Activated T-cell treated with anti-CD3 and anti-CD28 coated beads, Interleukin-2, amount 50 U/mL, for 1 hour (primary cell): Measurements from ENCODE around the gene KIF26B.

ENCODE experiments used
- DNase-seq: peaks from one replicate; pipeline ENCODE4 v3.0.0-alpha.2; 2020

Gene KIF26B

DNA sequence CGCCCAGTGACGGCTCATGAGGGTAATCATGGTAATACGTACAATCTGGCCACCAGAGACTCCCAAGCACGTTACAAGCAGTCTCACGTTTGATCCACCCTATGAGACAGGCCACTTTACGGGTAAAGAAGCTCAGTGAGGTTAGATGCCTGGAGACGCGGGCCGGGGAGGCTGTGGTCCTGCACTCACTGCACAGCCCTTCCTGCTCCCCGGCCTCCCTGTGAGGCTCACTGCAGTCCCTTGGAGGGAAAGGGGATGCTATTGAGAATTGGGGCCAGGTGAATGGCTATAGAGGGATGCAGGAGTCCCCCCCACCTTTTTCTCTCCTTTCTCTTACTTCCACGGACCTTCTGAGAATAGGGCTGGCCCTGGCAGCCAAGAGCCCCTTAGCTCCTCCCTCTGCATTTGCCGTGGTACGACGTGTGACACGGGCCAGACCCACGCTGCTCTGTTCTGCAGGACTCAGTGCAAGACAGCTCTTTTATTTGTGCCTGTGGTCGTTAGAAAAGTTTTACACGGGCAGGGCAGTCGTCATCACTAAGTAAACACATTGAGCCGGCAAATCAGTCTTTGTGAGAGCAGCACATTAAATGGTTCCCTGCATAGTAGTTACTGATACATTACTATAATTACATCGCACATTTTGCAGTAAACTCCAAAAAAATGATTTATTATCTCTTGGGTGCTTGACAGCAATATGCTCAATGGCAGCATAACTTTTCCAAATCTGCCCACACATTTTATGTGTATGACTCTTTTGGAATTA, 18.8 kb downstream of the KIF26B start:
- DNase-seq, result no peak

DNA sequence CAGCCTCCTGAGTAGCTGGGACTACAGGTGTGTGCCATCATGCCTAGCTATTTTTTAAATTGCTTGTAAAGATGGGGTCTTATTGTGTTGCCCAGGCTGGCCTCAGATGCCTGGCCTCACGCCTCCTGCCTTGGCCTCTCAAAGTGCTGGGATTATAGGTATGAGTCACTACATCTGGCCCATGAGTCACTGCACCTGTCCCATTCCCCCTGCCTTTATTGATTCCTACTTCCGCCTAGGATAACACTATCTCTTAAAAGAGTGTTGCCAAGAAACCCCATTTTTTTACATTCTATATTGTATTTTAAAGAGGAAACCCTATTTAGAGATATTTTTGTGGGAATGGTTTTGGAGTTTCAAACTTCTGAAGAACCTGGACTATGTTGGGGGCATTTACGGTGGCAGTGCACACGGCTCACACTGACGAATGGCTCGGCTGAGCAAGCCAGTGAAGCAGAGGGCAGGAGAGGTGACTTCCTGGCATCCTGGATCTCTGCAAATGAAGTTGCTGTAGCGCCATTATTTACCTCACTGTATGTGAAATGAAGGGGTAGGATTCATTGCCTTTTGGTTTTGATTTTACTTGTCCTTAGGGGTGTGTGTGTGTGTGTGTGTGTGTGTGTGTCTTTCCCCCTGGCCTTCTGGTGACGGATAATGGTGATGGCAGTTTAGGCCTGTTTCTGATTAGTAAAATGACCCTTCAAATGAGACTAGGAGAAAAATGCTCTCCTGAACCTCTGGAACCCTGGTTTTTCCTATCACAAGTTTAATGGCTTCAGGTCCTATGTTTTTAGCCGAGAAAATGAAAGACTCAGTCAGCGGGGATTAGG, 22.5 kb downstream of the KIF26B start:
- no peak for DNase-seq

DNA sequence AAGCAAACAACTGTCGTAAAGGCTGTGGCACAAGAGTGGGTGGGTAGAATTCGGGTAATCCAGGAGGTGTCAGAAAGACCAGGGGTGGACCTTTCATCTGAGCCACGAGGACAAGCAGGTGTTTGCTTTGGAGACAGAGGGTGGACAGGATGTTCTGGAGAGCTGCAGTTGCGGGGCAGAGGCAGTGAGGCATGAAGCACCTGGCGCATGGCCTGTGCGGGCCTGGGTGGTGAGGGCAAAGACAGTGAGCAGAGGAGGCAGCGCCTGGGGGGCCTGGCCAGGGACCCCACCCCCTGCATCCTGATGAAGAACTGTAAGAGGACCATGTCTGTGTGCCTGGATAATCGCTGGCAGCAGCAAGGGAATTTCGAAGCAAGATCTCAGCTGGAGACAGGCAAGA, 24.9 kb downstream of the KIF26B start:
- DNase-seq, result no peak

DNA sequence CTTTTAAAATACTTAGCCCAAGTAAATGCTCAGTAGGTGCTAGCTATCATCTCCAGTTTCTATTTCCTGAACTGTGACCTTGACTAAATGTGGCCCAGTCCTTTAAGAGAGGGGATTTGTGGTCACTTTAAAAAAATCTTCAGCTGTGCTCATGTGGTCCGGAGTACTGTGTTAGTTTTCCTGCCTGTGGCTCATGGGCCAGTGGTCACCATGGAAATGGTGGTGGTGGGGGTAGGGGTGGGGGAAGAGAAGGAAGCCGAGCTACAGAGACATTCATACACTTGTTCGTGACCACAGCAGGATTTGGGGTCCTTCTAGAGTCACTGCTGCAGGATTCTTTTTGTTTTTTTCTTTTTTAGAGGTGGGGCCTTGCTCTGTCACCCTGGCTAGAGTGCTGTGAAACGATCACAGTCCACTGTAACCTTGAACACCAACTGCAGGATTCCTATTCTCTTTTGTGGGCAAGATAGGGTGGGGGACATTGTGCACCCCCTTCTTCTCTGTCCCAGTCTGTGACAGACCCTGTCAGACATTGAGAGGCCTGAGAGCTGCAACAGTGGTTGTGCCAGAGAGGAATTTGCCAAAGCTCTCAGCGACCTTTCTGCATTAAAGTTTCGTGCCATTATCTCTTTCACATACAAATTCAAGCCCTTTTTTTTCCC, 25.8 kb downstream of the KIF26B start:
- no peak for DNase-seq

DNA sequence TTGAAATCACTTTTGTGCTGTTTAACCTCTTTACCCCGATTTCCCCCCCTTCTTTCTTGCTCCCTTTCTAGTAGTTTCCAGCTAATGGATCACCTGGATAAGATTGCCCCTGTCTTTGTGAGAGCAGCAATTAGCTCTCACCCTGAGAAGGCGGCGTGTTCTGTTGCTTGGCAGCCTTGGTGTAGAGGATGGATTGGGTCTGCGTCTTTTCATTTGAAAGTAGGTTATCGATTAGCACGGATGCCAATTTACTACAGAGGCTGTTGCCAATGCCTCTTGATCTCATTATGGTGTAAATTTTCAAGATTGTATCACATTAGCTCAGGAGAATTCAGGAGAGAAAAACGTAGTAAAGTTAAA, 26.4 kb downstream of the KIF26B start:
- DNase-seq, result no peak

DNA sequence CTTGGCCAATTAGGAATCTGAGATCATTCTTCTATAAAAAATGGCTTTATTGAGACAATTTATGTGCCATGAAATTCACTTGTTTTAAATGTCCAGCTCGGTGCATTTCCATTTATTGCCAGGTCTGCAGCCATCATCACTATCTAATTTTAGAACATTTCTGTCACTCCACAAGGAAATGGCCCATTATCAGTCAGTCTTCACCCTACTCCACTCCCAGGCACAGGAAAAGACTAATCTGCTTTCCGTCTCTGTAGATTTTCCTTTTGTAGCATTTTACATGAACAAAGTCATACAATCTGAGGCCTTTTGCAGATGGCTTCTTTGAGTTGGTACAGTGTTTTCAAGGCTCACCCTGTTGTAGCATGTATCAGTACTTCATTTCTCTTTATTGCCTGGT, 27.2 kb downstream of the KIF26B start:
- no peak for DNase-seq

DNA sequence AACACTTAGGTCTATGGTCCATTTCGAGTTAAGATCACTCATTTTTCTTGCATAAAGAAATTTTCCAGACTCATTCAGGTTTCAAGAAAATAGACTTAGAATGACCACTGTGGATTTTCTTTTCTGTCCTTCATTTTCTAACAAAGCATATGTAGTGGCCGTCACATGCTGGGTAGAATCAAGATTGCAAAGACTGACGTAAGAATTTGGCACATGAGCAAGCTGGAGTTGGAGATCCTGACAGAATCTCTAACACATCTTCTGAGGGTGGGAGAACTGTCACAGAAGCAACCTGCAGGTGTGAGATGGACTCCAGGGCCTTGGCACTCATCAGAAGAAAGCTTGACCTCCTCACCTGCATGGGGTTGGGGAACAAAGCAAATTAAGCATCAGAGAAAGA, 28.6 kb downstream of the KIF26B start:
- DNase-seq, result no peak

DNA sequence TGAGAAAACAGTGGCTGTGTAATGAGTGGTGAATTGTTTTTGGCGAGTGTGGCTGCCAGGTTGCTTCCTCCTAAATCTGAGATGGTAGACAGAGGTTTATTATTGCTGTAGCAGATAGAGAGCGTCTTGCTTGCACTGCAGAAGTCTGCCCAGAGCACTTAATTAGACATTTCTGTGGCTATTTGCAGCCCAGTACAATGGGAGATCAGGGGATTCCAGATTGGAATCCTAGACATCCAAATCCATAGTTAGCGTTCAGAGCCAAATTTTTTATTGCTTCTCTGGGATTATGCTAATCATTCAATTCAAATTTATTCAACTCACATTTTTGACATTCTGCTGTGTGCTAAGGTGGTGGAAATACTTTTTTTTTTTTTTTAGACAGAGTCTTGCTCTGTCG, 30.0 kb downstream of the KIF26B start:
- DNase-seq, result no peak

DNA sequence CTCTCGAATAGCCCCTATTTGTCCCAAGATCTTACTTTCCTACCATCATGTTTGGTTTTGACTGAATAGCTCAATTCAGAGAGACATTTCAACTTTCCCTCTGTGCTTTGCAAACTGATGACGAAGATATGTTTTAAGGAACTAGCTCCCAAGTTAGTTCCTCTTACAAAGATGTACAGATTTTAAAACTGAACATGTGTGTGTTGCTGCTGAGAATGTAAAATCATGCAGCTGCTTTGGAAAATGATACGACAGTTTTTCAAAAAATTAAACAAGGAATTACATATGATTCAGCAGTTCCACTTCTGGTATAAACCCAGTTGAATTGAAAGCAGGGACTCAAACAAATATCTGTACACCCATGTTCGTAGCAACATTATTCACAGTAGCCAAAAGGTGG, 33.6 kb downstream of the KIF26B start:
- no peak for DNase-seq

DNA sequence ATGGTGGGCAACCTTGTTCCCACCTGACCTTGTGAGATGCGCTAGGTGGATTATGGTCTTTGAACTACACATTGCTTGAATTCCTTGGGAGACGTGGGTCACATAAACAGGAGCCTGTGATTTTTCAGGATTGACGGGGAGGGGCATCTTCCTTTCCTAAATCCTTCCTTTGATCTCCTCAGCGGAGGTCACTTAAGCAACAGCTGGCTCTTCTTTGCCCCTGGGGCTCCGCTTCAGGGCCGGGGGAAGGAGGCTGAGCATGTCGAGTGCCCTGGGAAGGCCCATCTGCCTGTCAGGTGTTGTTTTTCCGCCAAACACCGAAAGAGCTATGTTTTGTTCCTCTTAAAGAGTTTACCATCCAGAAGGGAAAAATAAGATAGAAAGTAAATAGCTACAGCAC, 40.6 kb downstream of the KIF26B start:
- DNase-seq, result no peak

DNA sequence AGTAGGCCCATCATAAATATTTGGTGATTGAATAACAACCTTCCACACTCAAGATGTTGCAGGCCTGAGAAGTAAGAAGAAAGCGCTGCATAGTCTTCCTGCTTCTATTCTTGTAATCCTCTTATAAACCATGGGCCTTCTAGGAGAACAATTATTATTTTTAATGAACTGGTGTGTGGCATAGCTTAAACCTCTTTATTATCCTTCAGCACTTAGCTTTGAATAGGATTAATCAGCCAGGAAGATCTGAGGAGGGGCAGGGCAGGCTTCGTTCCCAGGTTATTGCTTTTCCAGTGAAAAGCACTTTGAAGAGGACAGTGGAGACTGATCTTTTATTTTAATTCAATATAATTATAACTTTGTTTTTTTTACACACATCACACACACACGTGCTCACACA, 42.3 kb downstream of the KIF26B start:
- DNase-seq, result no peak

DNA sequence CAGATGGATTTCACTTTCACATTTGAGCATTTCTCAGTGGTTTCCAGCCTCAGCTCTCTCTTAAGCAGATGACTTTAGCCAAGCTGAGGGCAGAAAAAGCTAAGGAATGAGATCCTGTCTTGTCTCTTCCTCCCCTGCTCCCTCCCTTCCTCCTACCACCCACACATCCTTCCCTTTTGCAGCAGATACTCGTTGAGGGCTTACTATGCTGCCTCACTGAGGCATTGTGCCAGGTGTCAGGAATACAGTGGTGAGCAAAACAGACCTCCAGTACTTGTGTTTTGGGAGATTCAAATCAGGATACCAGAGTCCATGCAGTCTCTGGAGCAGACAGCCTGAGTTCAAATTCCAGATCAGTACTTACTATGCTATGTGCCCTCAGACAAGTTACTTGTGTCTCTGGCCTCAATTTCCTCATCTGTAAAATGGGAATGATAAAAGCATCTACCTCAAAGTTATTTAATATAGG, 43.2 kb downstream of the KIF26B start:
- no peak for DNase-seq

DNA sequence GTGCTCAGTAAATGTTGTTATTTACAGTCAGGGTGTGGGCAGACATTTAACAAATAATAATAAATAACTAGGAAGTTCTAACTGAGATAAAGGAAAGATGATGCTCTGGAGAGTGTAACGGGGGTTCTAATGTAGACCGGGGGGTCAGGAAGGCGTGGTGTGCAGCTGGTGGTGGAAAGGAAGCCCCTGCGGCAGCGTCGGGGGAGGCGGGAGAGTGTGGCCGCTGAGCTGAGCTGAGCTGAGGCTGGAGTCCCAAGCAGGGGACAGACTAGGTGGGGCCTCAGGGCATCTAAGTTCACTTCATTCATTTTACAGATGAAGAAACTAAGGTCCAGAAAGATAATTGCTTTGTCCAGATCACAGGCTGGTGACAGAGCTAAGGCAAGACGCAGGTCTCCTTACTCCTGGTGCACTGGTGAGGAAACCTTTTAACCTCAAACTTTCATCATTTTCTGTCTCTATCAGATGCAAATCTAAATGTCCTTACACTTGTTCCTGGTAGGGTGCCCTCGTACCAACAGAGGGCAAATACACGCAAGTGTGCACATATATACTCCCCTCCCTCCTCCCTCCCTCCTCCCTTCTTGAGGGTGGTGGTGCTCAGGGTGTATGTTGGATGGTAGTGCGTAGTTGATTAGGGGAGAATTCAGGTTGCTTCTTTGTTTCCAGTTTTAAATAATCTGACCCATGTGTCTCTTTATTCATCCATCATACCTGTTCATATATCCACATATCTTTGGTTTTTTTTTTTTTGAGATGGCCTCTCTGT, 44.1 kb downstream of the KIF26B start:
- DNase-seq, result no peak

DNA sequence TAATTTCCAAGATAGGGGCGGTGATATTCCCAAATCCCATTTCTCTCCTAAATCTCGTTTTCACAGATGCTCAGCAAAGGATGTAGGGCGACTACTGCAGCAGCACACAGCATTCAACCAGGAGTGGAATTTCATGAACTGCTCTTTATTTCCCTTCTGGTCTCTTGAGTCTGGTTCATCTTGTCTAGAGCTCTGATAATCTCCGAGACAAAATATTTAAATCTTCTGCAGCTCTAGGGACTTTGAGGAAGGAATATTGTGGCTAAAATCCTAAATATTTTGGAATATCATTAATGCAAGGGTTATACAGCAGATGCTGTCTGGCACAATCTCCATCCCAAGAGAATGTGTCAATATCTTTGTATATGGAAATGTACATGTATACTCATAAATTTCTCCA, 45.4 kb downstream of the KIF26B start:
- no peak for DNase-seq

DNA sequence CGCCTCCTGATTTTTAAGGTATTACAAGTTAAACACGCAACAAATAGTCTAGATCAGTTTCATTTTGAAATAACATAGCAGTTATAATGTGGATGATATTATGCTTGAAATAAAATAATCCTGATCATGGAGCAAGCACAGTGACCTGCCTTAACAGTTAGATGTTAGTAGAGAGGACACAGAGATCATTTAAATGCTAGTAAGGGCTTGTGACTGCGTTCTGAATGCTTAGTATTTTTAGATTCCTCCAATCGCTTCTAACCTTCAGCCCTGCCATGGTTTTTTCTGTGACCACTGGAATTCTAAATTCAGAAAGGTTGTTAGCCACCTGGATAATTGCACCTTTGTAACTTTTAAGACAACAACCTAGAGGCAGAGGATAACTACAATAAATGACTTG, 46.4 kb downstream of the KIF26B start:
- DNase-seq, result no peak

DNA sequence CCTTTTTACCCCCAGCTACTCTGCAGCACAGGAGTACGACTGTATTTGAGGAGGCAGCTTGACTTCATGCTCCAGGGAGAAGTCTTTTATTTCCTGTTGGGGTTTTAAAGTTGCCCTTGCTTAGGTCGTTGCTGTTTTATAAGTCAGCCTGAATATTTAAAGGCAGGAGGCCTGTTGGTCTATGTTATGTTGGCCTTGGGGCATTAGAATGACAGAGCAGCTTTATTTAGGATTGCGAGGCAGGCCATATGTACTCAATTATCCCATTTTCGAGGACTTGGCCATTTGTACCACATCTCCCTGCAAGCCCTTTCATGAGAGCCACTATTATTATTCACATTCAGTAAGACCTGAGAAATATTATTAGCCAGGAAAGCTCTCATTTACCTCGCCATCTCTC, 47.0 kb downstream of the KIF26B start:
- DNase-seq, result no peak

DNA sequence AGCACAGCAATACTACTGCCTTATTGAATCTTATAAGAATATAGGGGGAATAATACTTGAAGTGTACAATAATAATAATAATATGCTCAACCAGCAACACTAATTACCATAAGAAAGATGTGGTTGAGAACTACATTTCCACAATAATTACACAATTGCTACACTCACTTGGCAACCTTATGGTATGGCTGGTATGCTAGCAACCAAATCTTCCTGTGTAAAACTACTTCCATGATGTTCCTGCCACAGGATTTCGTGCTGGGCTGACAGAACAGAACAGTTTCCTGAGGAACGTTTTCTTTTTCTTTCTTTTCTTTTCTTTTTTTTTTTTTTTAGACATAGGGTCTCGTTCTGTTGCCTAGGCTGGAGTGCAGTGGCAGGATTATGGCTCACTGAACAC, 50.6 kb downstream of the KIF26B start:
- DNase-seq, result no peak

DNA sequence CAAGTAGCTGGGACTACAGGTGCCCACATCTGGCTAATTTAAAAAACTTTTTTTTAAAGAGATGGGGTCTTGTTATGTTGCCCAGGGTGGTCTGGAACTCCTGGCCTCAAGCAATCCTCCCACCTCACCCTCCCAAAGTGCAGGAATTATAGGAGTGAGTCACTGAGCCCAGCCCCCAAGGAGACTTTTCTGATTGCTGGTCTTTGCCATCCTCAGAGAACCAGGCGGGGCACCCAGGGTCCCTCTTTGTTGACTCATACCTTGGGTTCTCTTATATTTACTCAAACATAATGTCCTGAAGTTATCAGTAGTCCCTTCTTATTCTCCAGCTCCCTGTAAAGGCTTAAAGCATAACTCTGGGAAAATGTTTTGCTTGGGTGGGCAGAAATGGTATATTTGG, 51.1 kb downstream of the KIF26B start:
- no peak for DNase-seq

DNA sequence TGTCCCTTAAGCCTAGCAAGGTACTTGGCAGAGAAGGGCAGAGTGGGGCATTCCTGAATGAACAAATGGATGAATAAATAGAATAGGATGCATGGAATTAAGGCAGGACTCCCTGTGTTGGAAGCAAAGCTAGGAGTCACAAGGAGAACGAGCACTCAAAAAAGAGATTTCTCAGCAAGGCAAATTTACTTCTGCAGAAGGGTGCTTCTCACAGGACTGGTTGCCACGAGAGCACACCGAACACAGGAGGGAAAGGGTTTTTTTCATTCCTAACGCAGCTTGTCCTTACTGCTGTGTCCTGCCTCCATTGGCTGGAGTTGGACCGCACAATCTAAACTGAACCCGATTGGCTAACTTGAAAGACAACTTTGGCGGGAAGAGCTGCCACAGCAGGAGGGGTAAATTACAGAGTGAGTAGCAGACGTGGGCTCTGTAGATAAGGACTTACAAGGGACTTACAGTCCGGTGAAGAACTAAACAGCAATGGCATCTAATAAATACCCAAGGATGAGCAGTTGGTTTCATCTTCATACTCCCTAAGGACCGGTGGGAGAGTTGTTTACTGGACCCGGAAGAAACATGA, 52.4 kb downstream of the KIF26B start:
- no peak for DNase-seq

DNA sequence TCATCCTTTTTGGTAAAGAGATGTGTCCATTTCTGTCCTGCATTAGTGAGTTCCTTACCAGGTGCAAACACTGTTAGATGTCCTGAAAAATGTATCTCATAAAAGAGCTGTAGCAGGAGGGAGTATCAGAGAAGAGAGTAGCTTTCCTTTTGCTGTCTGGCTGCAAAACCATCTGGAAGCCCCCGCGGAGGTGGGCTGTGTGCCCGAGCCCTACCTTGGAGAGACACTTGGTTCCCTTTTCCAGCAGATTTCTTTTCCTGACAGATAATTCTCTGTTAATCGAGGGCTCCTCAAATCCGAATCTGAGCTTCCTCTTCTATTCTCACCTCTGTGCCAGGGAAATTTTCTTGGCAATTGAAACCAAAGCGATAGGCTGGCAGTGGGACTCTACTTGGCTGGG, 53.0 kb downstream of the KIF26B start:
- no peak for DNase-seq

DNA sequence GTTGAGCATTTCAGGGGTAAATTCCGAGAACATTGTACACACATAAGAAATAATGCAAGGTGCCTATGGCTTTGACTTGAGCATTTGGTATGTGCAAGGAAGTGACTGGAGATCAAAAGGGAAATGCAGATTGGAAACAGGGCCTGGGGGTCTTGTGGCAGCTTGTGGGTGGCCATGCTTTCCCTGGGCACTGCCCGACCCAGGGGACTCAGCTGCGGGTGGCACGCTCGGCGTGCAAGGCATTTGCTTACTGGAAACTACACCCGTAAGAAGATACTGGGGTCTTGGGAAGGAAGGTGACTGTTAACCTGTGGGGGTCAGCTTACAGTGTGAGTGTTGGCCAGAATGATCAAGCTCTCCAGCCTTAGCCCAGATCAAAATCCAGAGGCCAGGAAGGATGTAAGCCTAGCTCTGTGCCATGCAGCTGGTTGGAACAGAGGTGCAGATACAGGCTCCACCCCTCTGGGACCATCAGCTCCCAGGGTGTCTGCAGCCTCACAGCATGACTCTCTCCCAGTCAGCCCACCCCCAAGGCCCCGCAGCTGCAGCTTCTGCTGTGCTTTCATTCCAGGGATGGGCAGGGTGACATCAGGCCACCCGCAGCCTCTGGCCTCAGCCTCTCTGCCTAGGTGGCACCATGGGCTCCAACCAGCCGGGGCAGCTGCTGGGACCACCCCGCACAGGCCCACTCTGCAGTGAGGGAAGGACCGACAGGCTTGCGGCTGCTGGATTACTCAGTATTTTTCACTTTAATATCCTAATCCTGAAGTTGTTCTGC, 55.1 kb downstream of the KIF26B start:
- DNase-seq, result no peak
